Left lung (tissue), 10 donors: ENCODE data around the gene RUBCNL. TPM values are rescaled to one million over a fixed set of nuclear protein-coding genes. Genes with fewer than 3 reads are reported as not detected.

Experiments
- ATAC-seq: fragments of 200-7000 bp; cut with Tn5 transposase; one replicate; pipeline ENCODE4 v1.9.1; 2020; ENCODE audit warnings: moderate library complexity
- DNase-seq, 4 donors: peaks; one replicate each; pipeline ENCODE4 v3.0.0-alpha.2; 2013 to 2020
- H3K27ac ChIP-seq, 2 donors: fragments of 200-600 bp; sonication (generic) in 1 of 2; one replicate each; pipeline versions ENCODE4 v1.5.0 to v1.8.0; 2020 to 2021
- H3K27me3 ChIP-seq, 2 donors: fragments of 200-600 bp; sonication (generic) in 1 of 2; one replicate each; pipeline versions ENCODE4 v1.5.0 to v1.8.0; 2020 to 2021
- H3K36me3 ChIP-seq, 2 donors: fragments of 200-600 bp; sonication (generic) in 1 of 2; one replicate each; pipeline versions ENCODE4 v1.5.0 to v1.8.0; 2020 to 2021
- H3K4me1 ChIP-seq, 2 donors: fragments of 200-600 bp; one replicate each; pipeline ENCODE4 v1.8.0; 2021
- H3K4me3 ChIP-seq, 2 donors: fragments of 200-600 bp; sonication (generic) in 1 of 2; one replicate each; pipeline versions ENCODE4 v1.5.0 to v1.8.0; 2020 to 2021; ENCODE audit warnings: mild to moderate bottlenecking in 1 of 2
- H3K9me3 ChIP-seq, 2 donors: fragments of 200-600 bp; sonication (generic) in 1 of 2; one replicate each; pipeline versions ENCODE4 v1.5.0 to v1.8.0; 2020 to 2021
- intact Hi-C, 2 donors: fragments of 100-400 bp; cut with DNase I; formaldehyde crosslinking; loops; one replicate each; pipeline versions ENCODE4 v1.11.2 to v1.14.2; 2022
- polyA plus RNA-seq, 6 donors: library from polyadenylated mRNA; unstranded; fragments of 120-200 nt; gene quantifications; one replicate each; pipeline ENCODE4 v1.2.1, GENCODE V29; 2013; ENCODE audit not compliant: insufficient read length in 6 of 6
- total RNA-seq, 2 donors: library from RNA; stranded (reverse); fragmentation: NEBNext Ultra II Directional; extraction: Animal tissue kit (Norgen Biotek cat#: 25700); gene quantifications; one replicate each; pipeline ENCODE4 v1.2.1, GENCODE V29; 2021
- TF ChIP-seq, protein P1 (sequence below), 2 donors: fragments of 200-600 bp; sonication (generic) in 1 of 2; IDR thresholded peaks; one replicate each; pipeline versions ENCODE4 v1.5.0 to v1.8.0; 2021; ENCODE audit warnings: antibody characterized with exemption in 2 of 2
- donor health status: DM: no; HTN: yes; CAD: no.
- donor health status: DM: no; HTN: no; CAD: no.

RUBCNL gene
- total and polyA plus RNA-seq, 8 donors: 1.8 to 6.6 (median 2.4) TPM

DNA sequence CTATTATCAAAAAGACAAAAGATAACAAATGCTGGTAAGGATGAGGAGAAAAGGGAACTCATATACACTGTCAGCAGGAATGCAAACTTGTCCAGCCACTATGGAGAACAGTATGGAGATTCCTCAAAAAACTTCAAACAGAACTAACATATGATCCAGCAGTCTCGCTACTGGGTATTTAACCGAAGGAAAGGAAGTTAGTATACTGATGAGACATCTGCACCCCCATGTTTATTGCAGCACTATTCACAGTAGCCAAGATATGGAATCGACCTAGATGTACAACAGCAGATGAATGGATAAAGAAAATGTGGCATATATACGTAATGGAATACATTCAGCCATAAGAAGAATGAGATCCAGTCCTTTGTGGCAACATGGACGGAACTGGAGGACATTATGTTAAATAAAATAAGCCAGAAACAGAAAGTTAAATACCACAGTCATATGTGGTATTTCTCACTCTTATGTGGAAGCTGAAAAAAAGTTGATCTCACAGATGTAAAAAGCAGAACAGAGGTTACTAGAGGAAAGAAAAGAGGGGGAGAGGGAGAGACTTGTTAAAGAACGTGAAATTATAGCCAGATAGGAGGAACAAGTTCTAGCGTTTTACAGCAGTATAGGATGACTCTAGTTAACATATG, 83.2 kb downstream of the RUBCNL start:
- TF ChIP-seq, protein P1, sequence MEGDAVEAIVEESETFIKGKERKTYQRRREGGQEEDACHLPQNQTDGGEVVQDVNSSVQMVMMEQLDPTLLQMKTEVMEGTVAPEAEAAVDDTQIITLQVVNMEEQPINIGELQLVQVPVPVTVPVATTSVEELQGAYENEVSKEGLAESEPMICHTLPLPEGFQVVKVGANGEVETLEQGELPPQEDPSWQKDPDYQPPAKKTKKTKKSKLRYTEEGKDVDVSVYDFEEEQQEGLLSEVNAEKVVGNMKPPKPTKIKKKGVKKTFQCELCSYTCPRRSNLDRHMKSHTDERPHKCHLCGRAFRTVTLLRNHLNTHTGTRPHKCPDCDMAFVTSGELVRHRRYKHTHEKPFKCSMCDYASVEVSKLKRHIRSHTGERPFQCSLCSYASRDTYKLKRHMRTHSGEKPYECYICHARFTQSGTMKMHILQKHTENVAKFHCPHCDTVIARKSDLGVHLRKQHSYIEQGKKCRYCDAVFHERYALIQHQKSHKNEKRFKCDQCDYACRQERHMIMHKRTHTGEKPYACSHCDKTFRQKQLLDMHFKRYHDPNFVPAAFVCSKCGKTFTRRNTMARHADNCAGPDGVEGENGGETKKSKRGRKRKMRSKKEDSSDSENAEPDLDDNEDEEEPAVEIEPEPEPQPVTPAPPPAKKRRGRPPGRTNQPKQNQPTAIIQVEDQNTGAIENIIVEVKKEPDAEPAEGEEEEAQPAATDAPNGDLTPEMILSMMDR (IDR thresholded peaks at IDR 0.05): no peak
- peak; percentile 24 for ATAC-seq
- H3K27ac ChIP-seq: peak overlapping the region in 1 of 2 donors; percentile 55

DNA sequence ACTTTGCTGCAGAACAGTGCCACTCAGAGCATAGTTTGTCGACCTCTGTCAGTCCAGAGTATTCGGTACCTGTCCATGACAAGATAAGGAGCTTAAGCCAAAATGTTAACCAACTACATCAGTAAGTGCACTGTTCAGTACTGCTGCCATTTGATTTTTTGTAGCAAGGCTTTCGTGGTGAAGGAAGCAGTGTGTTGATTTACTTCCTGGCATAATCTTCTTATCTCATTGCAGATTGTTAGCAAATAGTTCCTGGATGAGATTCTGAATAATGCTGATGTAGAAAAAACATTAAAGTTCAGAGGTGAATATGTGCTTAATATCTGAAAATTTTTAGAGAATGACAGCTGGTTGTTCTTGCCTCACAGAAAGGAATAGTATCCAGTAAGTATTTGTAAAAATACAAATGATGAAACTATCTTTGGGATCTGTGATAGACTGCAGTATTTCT, 89.7 kb downstream of the RUBCNL start:
- Histone ChIP-seq H3K9me3 (peaks cover 0 to 9% of the 10 kb centered on the region in 2 donors), H3K36me3 (no peaks in the 10 kb centered on the region), H3K4me3 (no peak overlapping the region), H3K27ac (peak overlapping the region; percentile 46 to 87), H3K27me3 (no peaks in the 10 kb centered on the region), H3K4me1 (peaks cover 16 to 37% of the 10 kb centered on the region in 2 donors)
- ATAC-seq (no peak), DNase-seq (peak in 1 of 4 donors; percentile 14)
- TF ChIP-seq, protein P1 (IDR thresholded peaks at IDR 0.05): no peak
- intact Hi-C loops: no loop called here

More for the DNA sequence above, 83.2 kb downstream of the RUBCNL start:
- intact Hi-C loops: no loop called here
- Histone ChIP-seq H3K27me3 (no peaks in the 10 kb centered on the region), H3K9me3 (peaks cover 0 to 9% of the 10 kb centered on the region in 2 donors), H3K4me1 (peaks cover 0 to 13% of the 10 kb centered on the region in 2 donors), H3K4me3 (no peak overlapping the region), H3K36me3 (no peaks in the 10 kb centered on the region)
- DNase-seq: no peak

DNA sequence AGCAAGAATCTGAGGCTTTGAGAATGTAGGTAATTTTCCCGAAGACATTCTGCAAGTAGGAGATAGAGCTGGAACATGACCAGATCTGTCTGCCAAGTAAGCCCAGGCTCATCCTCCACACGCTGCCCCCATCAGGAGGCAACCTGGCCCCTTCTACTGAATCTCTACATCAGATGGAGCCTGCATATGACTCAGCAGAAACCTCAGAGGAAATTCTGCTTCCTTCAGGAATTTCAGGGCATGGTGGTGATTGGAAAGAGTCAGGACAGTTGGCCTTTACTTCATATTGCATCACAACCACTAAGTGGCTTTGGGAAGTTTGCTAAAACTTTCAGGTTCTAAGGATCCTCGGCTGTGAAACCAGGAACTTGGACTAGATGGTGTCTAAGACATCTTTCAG, 90.1 kb downstream of the RUBCNL start:
- peak; percentile 33 for ATAC-seq
- TF ChIP-seq, protein P1 (IDR thresholded peaks at IDR 0.05): no peak
- H3K36me3 ChIP-seq: no peaks in the 10 kb centered on the region
- H3K4me3 ChIP-seq: no peak overlapping the region
- peaks cover 16 to 37% of the 10 kb centered on the region in 2 donors for H3K4me1 ChIP-seq
- H3K9me3 ChIP-seq: peaks cover 0 to 6% of the 10 kb centered on the region in 2 donors
- DNase-seq: peak in 1 of 4 donors; percentile 8
- intact Hi-C loops: no loop called here
- H3K27me3 ChIP-seq: no peaks in the 10 kb centered on the region
- peak overlapping the region; percentile 46 to 87 for H3K27ac ChIP-seq

DNA sequence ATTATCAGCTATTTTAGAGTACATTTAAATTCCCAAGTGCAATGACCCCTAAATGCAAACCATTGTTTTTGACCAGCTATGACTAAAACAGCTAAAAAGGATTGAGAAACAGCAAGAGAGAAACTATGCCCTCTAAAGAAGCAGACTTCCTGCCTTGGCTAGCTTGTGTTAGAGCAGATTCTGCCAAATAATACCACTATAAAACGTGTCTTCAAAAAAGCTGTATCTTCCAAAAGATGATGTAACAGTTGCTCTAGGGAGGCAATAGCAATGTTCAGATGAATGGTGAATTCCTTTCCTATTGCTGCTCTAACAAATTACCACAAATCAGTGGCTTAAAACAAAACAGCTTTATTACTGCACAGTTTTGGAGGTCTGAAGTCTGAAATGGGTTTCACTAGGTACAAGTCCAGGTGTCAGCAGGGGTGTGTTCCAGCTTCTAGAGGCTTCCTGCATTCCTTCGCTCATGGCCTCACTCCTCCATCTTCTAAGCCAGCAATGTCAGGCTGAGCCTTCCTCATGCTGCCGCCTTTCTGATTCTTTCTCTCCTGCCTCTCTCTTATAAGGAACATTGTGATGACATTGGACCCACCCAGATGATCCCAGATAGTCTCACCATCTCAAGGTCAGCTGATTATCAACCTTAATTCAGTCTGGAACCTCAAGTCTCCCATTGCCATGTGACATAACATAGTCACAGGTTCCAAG, 90.8 kb downstream of the RUBCNL start:
- peak overlapping the region; percentile 46 to 87 for H3K27ac ChIP-seq
- ATAC-seq (peak; percentile 73), DNase-seq (peak in 2 of 4 donors; percentile 29 to 62)

More for the DNA sequence above, 90.8 kb downstream of the RUBCNL start:
- intact Hi-C loops: no loop called here
- TF ChIP-seq, protein P1 (IDR thresholded peaks at IDR 0.05): no peak
- H3K4me1 ChIP-seq: peaks cover 16 to 37% of the 10 kb centered on the region in 2 donors
- H3K36me3 ChIP-seq: no peaks in the 10 kb centered on the region
- peaks cover 0 to 1% of the 10 kb centered on the region in 2 donors for H3K9me3 ChIP-seq
- no peak overlapping the region for H3K4me3 ChIP-seq
- H3K27me3 ChIP-seq: no peaks in the 10 kb centered on the region
